Left forelimb (tissue), 1 donor: ENCODE results near the gene SSBP2.
"Not testable (repeated sequence)": the region's sequence is repeated elsewhere in the genome, so short reads cannot be mapped to it uniquely, and the experiment has no call there.

Experiments used
- DNase-seq: peaks from one replicate; pipeline ENCODE4 v3.0.0-alpha.2; 2018; ENCODE audit warnings: low spot score

The SSBP2 gene

GRCh38 chr5:81729276-81729675, 21.6 kb downstream of the SSBP2 start:
- DNase-seq = no peak

GRCh38 chr5:81728301-81728700, 22.6 kb downstream of the SSBP2 start:
- no peak for DNase-seq

- DNase-seq = no peak
Observed at GRCh38 chr5:81726297-81726696, 24.6 kb downstream of the SSBP2 start.

- no peak for DNase-seq
Observed at GRCh38 chr5:81724571-81724970, 26.3 kb downstream of the SSBP2 start.

- no peak for DNase-seq
Observed at GRCh38 chr5:81724108-81724507, 26.8 kb downstream of the SSBP2 start.

- DNase-seq = no peak
Observed at GRCh38 chr5:81721049-81721448, 29.8 kb downstream of the SSBP2 start.

- DNase-seq = no peak
Observed at GRCh38 chr5:81719743-81720345, 31.1 kb downstream of the SSBP2 start.

GRCh38 chr5:81718300-81718699, 32.6 kb downstream of the SSBP2 start:
- no peak for DNase-seq

GRCh38 chr5:81717860-81718259, 33.0 kb downstream of the SSBP2 start:
- no peak for DNase-seq

- no peak for DNase-seq
Observed at GRCh38 chr5:81717226-81717625, 33.7 kb downstream of the SSBP2 start.

GRCh38 chr5:81714076-81714475, 36.8 kb downstream of the SSBP2 start:
- DNase-seq = not testable (repeated sequence)

GRCh38 chr5:81708889-81709288, 42.0 kb downstream of the SSBP2 start:
- no peak for DNase-seq

- DNase-seq = no peak
Observed at GRCh38 chr5:81703840-81704239, 47.1 kb downstream of the SSBP2 start.

GRCh38 chr5:81700166-81700565, 50.7 kb downstream of the SSBP2 start:
- no peak for DNase-seq

- DNase-seq = no peak
Observed at GRCh38 chr5:81698813-81699212, 52.1 kb downstream of the SSBP2 start.

GRCh38 chr5:81696418-81697397, 54.2 kb downstream of the SSBP2 start:
- no peak for DNase-seq

- DNase-seq = no peak
Observed at GRCh38 chr5:81694726-81695125, 56.2 kb downstream of the SSBP2 start.

GRCh38 chr5:81688215-81688614, 62.7 kb downstream of the SSBP2 start:
- no peak for DNase-seq

GRCh38 chr5:81687292-81687691, 63.6 kb downstream of the SSBP2 start:
- no peak for DNase-seq

GRCh38 chr5:81685471-81685870, 65.4 kb downstream of the SSBP2 start:
- no peak for DNase-seq

- DNase-seq = no peak
Observed at GRCh38 chr5:81679885-81680284, 71.0 kb downstream of the SSBP2 start.

GRCh38 chr5:81675420-81675819, 75.5 kb downstream of the SSBP2 start:
- DNase-seq = no peak

GRCh38 chr5:81665795-81666194, 85.1 kb downstream of the SSBP2 start:
- no peak for DNase-seq
